Kidney epithelial cell (primary cell): ENCODE data around the gene FIBCD1. TPM values are rescaled to one million over a fixed set of nuclear protein-coding genes. Genes with fewer than 3 reads are reported as not detected.

ENCODE experiments used
- DNase-seq: peaks from one replicate; pipeline ENCODE4 v3.0.0-alpha.2; 2010; ENCODE audit warnings: low read depth
- H3K27me3 ChIP-seq: 2 replicates; pipeline ENCODE4 v1.6.0; 2011; ENCODE audit warnings: low read length; ENCODE audit not compliant: control insufficient read depth, insufficient read depth
- H3K36me3 ChIP-seq: 2 replicates; pipeline ENCODE4 v1.5.1; 2011; ENCODE audit warnings: low read length; ENCODE audit not compliant: control insufficient read depth, insufficient read depth
- H3K4me3 ChIP-seq: 2 replicates; pipeline ENCODE4 v1.5.1; 2011; ENCODE audit warnings: low read depth, mild to moderate bottlenecking, control low read depth, low read length
- total RNA-seq: library from RNA; depleted of rRNA; stranded (reverse); fragments of >200 nt; gene quantifications from 2 replicates; pipeline ENCODE4 v1.2.3, GENCODE V29; 2015
- TF ChIP-seq, protein P1 (sequence below): IDR thresholded peaks from 2 replicates; pipeline ENCODE4 v1.5.1; 2011; ENCODE audit warnings: mild to moderate bottlenecking, moderate library complexity, low read length, control low read depth, inconsistent platforms; ENCODE audit not compliant: insufficient read depth, poor library complexity, severe bottlenecking

The FIBCD1 gene
- total RNA-seq, 1 donor from 2014 or later, result 2.6 TPM

DNA sequence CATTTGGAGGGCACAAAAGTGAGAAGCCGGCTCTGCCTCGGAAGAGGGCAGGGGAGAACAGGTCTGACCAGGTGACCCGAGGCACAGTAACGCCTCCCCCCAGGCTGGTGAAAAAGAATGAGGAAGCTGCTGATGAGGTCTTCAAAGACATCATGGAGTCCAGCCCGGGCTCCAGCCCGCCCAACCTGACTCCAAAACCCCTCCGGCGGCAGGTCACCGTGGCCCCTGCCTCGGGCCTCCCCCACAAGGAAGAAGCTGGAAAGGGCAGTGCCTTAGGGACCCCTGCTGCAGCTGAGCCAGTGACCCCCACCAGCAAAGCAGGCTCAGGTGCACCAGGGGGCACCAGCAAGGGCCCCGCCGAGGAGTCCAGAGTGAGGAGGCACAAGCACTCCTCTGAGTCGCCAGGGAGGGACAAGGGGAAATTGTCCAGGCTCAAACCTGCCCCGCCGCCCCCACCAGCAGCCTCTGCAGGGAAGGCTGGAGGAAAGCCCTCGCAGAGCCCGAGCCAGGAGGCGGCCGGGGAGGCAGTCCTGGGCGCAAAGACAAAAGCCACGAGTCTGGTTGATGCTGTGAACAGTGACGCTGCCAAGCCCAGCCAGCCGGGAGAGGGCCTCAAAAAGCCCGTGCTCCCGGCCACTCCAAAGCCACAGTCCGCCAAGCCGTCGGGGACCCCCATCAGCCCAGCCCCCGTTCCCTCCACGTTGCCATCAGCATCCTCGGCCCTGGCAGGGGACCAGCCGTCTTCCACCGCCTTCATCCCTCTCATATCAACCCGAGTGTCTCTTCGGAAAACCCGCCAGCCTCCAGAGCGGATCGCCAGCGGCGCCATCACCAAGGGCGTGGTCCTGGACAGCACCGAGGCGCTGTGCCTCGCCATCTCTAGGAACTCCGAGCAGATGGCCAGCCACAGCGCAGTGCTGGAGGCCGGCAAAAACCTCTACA lies 54.2 kb downstream of the FIBCD1 start:
- no peaks in the 10 kb centered on the region for H3K27me3 ChIP-seq
- H3K4me3 ChIP-seq, result no peak overlapping the region
- DNase-seq, result no peak
- peaks cover 3% of the 10 kb centered on the region for H3K36me3 ChIP-seq
- TF ChIP-seq, protein P1, sequence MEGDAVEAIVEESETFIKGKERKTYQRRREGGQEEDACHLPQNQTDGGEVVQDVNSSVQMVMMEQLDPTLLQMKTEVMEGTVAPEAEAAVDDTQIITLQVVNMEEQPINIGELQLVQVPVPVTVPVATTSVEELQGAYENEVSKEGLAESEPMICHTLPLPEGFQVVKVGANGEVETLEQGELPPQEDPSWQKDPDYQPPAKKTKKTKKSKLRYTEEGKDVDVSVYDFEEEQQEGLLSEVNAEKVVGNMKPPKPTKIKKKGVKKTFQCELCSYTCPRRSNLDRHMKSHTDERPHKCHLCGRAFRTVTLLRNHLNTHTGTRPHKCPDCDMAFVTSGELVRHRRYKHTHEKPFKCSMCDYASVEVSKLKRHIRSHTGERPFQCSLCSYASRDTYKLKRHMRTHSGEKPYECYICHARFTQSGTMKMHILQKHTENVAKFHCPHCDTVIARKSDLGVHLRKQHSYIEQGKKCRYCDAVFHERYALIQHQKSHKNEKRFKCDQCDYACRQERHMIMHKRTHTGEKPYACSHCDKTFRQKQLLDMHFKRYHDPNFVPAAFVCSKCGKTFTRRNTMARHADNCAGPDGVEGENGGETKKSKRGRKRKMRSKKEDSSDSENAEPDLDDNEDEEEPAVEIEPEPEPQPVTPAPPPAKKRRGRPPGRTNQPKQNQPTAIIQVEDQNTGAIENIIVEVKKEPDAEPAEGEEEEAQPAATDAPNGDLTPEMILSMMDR, result no peak

DNA sequence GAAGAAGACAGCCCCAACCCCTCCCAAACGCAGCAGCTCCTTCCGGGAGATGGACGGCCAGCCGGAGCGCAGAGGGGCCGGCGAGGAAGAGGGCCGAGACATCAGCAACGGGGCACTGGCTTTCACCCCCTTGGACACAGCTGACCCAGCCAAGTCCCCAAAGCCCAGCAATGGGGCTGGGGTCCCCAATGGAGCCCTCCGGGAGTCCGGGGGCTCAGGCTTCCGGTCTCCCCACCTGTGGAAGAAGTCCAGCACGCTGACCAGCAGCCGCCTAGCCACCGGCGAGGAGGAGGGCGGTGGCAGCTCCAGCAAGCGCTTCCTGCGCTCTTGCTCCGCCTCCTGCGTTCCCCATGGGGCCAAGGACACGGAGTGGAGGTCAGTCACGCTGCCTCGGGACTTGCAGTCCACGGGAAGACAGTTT lies 54.9 kb downstream of the FIBCD1 start:
- Histone ChIP-seq H3K4me3 (no peak overlapping the region), H3K36me3 (peaks cover 3% of the 10 kb centered on the region), H3K27me3 (no peaks in the 10 kb centered on the region)
- DNase-seq, result no peak
- TF ChIP-seq, protein P1, result no peak

DNA sequence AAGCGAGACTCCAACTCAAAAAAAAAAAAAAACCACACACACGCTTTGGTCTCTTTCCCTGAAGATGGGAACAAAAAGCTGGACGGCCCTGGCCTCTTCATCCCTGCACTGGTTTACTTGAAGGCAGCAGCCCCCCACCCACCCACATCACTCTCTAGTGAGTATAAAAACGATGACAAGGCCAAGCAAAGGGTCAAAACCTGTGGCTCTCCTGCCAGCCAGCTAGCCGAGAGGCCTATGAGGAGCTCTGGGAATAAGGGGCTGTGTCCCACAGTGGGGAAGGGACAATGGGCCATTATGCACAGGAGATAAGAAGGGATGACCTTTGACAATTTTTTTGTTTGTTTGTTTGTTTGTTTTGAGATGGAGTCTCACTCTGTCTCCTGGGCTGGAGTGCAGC lies 55.6 kb downstream of the FIBCD1 start:
- peaks cover 3% of the 10 kb centered on the region for H3K36me3 ChIP-seq
- DNase-seq, result no peak
- H3K27me3 ChIP-seq, result no peaks in the 10 kb centered on the region
- no peak overlapping the region for H3K4me3 ChIP-seq
- TF ChIP-seq, protein P1, result no peak

DNA sequence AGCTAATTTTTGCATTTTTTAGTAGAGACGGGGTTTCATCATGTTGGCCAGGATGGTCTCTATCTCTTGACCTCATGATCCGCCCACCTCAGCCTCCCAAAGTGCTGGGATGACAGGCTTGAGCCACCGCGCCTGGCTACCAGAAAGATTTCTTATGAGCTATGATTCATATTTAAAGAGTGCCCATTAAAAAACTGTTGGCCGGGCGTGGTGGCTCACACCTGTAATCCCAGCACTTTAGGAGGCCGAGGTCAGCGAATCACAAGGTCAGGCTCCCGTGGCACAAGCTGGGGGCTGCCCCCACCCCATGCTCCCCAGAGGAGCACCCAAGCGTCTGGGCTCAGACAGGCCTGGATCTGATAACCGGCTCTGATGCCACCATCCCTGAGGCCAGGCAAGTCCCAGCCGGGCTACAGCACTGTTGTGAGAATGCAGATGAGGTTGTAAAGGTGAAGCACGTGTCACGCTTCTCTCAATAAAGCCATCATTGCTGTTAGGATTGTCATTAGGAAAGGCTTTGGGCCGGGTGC lies 56.3 kb downstream of the FIBCD1 start:
- H3K36me3 ChIP-seq, result peaks cover 3% of the 10 kb centered on the region
- no peak overlapping the region for H3K4me3 ChIP-seq
- no peak for DNase-seq
- TF ChIP-seq, protein P1, result no peak
- no peaks in the 10 kb centered on the region for H3K27me3 ChIP-seq

DNA sequence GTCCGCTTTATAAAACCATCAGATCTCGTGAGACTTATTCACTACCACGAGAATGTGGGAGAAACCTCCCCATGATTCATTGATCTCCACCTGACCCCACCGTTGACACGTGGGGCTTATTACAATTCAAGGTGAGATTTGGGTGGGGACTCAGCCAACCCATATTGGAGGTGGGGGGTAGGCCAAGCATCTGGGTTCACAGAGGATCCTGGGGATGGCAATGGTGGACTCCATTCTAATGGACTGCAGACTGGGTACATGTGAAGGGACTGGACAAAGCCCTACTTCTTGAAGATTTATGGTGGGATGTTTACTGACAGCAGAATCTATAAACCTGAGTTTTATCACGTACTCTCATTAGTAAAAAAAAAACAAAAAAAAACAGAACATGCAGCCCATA lies 57.5 kb downstream of the FIBCD1 start:
- Histone ChIP-seq H3K36me3 (peaks cover 3% of the 10 kb centered on the region), H3K4me3 (no peak overlapping the region), H3K27me3 (no peaks in the 10 kb centered on the region)
- TF ChIP-seq, protein P1, result no peak
- DNase-seq, result no peak
